GM18502 (cell line): Measurements from ENCODE around the gene PRRC1.

ENCODE experiments used
- ATAC-seq: cut with Tn5 transposase; IDR thresholded peaks from one replicate; pipeline ENCODE4 v1.9.1; 2021; ENCODE audit warnings: mild to moderate bottlenecking; ENCODE audit not compliant: unreplicated experiment, poor library complexity

Gene PRRC1

GRCh38 chr5:127574852-127575679 lies 57.6 kb downstream of the PRRC1 start:
- ATAC-seq = no peak

GRCh38 chr5:127577458-127577857 lies 60.0 kb downstream of the PRRC1 start:
- ATAC-seq = peak; percentile 62

GRCh38 chr5:127580731-127581130 lies 63.3 kb downstream of the PRRC1 start:
- peak; percentile 40 for ATAC-seq

GRCh38 chr5:127581450-127581849 lies 64.0 kb downstream of the PRRC1 start:
- ATAC-seq = no peak

GRCh38 chr5:127582773-127583370 lies 65.4 kb downstream of the PRRC1 start:
- no peak for ATAC-seq

- ATAC-seq = no peak
Measured at GRCh38 chr5:127583866-127584265, 66.4 kb downstream of the PRRC1 start.

GRCh38 chr5:127585661-127586060 lies 68.2 kb downstream of the PRRC1 start:
- peak; percentile 32 for ATAC-seq

- peak; percentile 68 for ATAC-seq
Measured at GRCh38 chr5:127586066-127586770, 68.8 kb downstream of the PRRC1 start.

- ATAC-seq = peak; percentile 47
Measured at GRCh38 chr5:127586811-127587210, 69.4 kb downstream of the PRRC1 start.

GRCh38 chr5:127587246-127587917 lies 69.9 kb downstream of the PRRC1 start:
- no peak for ATAC-seq

- no peak for ATAC-seq
Measured at GRCh38 chr5:127588368-127588767, 70.9 kb downstream of the PRRC1 start.

GRCh38 chr5:127589309-127590030 lies 72.0 kb downstream of the PRRC1 start:
- no peak for ATAC-seq

- peak; percentile 64 for ATAC-seq
Measured at GRCh38 chr5:127590156-127590722, 72.8 kb downstream of the PRRC1 start.

- no peak for ATAC-seq
Measured at GRCh38 chr5:127595484-127596368, 78.3 kb downstream of the PRRC1 start.

- ATAC-seq = no peak
Measured at GRCh38 chr5:127596501-127596900, 79.1 kb downstream of the PRRC1 start.

GRCh38 chr5:127599320-127599719 lies 81.9 kb downstream of the PRRC1 start:
- no peak for ATAC-seq

GRCh38 chr5:127599847-127600246 lies 82.4 kb downstream of the PRRC1 start:
- no peak for ATAC-seq

GRCh38 chr5:127601111-127601510 lies 83.7 kb downstream of the PRRC1 start:
- no peak for ATAC-seq

- ATAC-seq = no peak
Measured at GRCh38 chr5:127601601-127602000, 84.2 kb downstream of the PRRC1 start.
